ENCODE data around the gene LRRC55.

Gene LRRC55

GRCh38 chr11:57158599-57158998, 23.2 kb upstream of the LRRC55 start:
- H3K9me3 ChIP-seq (ENCODE audit: severe bottlenecking) = no peaks in the 10 kb centered on the region
- DNase-seq (ENCODE audit: low spot score) (no peak), ATAC-seq (ENCODE audit: low read depth) (no peak)
- TF ChIP-seq CTCF (IDR thresholded peaks at IDR 0.05; ENCODE audit: poor library complexity, severe bottlenecking) = no peak
- H3K4me1 ChIP-seq (ENCODE audit: insufficient read depth, poor library complexity, severe bottlenecking) = no peaks in the 10 kb centered on the region
- no peak overlapping the region for H3K27ac ChIP-seq (ENCODE audit: poor library complexity, severe bottlenecking)
- H3K36me3 ChIP-seq (ENCODE audit: low read depth) = no peaks in the 10 kb centered on the region
- no peak overlapping the region for H3K4me3 ChIP-seq (ENCODE audit: severe bottlenecking)
- H3K27me3 ChIP-seq (ENCODE audit: insufficient read depth, poor library complexity, severe bottlenecking) = no peaks in the 10 kb centered on the region

GRCh38 chr11:57160665-57161064, 21.1 kb upstream of the LRRC55 start:
- ATAC-seq (ENCODE audit: low read depth) (no peak), DNase-seq (ENCODE audit: low spot score) (no peak)
- TF ChIP-seq CTCF (IDR thresholded peaks at IDR 0.05; ENCODE audit: poor library complexity, severe bottlenecking) = no peak
- H3K27ac ChIP-seq (ENCODE audit: poor library complexity, severe bottlenecking) = no peak overlapping the region
- no peaks in the 10 kb centered on the region for H3K9me3 ChIP-seq (ENCODE audit: severe bottlenecking)
- no peaks in the 10 kb centered on the region for H3K4me1 ChIP-seq (ENCODE audit: insufficient read depth, poor library complexity, severe bottlenecking)
- H3K4me3 ChIP-seq (ENCODE audit: severe bottlenecking) = no peak overlapping the region
- H3K36me3 ChIP-seq (ENCODE audit: low read depth) = no peaks in the 10 kb centered on the region
- no peaks in the 10 kb centered on the region for H3K27me3 ChIP-seq (ENCODE audit: insufficient read depth, poor library complexity, severe bottlenecking)

GRCh38 chr11:57161351-57161750, 20.4 kb upstream of the LRRC55 start:
- H3K36me3 ChIP-seq (ENCODE audit: low read depth) = no peaks in the 10 kb centered on the region
- no peaks in the 10 kb centered on the region for H3K4me1 ChIP-seq (ENCODE audit: insufficient read depth, poor library complexity, severe bottlenecking)
- no peak overlapping the region for H3K27ac ChIP-seq (ENCODE audit: poor library complexity, severe bottlenecking)
- no peak for TF ChIP-seq CTCF (IDR thresholded peaks at IDR 0.05; ENCODE audit: poor library complexity, severe bottlenecking)
- no peaks in the 10 kb centered on the region for H3K9me3 ChIP-seq (ENCODE audit: severe bottlenecking)
- H3K27me3 ChIP-seq (ENCODE audit: insufficient read depth, poor library complexity, severe bottlenecking) = no peaks in the 10 kb centered on the region
- ATAC-seq (ENCODE audit: low read depth) (no peak), DNase-seq (ENCODE audit: low spot score) (no peak)
- H3K4me3 ChIP-seq (ENCODE audit: severe bottlenecking) = no peak overlapping the region

GRCh38 chr11:57162179-57162898, 19.4 kb upstream of the LRRC55 start:
- no peak for TF ChIP-seq CTCF (IDR thresholded peaks at IDR 0.05; ENCODE audit: poor library complexity, severe bottlenecking)
- Histone ChIP-seq H3K4me1 (ENCODE audit: insufficient read depth, poor library complexity, severe bottlenecking) (no peaks in the 10 kb centered on the region), H3K9me3 (ENCODE audit: severe bottlenecking) (no peaks in the 10 kb centered on the region), H3K36me3 (ENCODE audit: low read depth) (no peaks in the 10 kb centered on the region), H3K27me3 (ENCODE audit: insufficient read depth, poor library complexity, severe bottlenecking) (no peaks in the 10 kb centered on the region), H3K27ac (ENCODE audit: poor library complexity, severe bottlenecking) (no peak overlapping the region), H3K4me3 (ENCODE audit: severe bottlenecking) (no peak overlapping the region)
- ATAC-seq (ENCODE audit: low read depth) (no peak), DNase-seq (ENCODE audit: low spot score) (no peak)

GRCh38 chr11:57163160-57163868, 18.4 kb upstream of the LRRC55 start:
- Histone ChIP-seq H3K9me3 (ENCODE audit: severe bottlenecking) (no peaks in the 10 kb centered on the region), H3K27ac (ENCODE audit: poor library complexity, severe bottlenecking) (no peak overlapping the region), H3K36me3 (ENCODE audit: low read depth) (no peaks in the 10 kb centered on the region), H3K4me1 (ENCODE audit: insufficient read depth, poor library complexity, severe bottlenecking) (no peaks in the 10 kb centered on the region), H3K4me3 (ENCODE audit: severe bottlenecking) (no peak overlapping the region), H3K27me3 (ENCODE audit: insufficient read depth, poor library complexity, severe bottlenecking) (no peaks in the 10 kb centered on the region)
- ATAC-seq (ENCODE audit: low read depth) (no peak), DNase-seq (ENCODE audit: low spot score) (no peak)
- no peak for TF ChIP-seq CTCF (IDR thresholded peaks at IDR 0.05; ENCODE audit: poor library complexity, severe bottlenecking)
